ENCODE data around the gene BABAM2.

GRCh38 chr2:27992787-27993401 is 102.4 kb downstream of the BABAM2 start:
- TF ChIP-seq, protein P1, sequence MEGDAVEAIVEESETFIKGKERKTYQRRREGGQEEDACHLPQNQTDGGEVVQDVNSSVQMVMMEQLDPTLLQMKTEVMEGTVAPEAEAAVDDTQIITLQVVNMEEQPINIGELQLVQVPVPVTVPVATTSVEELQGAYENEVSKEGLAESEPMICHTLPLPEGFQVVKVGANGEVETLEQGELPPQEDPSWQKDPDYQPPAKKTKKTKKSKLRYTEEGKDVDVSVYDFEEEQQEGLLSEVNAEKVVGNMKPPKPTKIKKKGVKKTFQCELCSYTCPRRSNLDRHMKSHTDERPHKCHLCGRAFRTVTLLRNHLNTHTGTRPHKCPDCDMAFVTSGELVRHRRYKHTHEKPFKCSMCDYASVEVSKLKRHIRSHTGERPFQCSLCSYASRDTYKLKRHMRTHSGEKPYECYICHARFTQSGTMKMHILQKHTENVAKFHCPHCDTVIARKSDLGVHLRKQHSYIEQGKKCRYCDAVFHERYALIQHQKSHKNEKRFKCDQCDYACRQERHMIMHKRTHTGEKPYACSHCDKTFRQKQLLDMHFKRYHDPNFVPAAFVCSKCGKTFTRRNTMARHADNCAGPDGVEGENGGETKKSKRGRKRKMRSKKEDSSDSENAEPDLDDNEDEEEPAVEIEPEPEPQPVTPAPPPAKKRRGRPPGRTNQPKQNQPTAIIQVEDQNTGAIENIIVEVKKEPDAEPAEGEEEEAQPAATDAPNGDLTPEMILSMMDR (IDR thresholded peaks at IDR 0.05 in 2 of 3, conservative IDR thresholded peaks at IDR 0.05 in 1 of 3; ENCODE audit: control insufficient read depth in 2 of 3, extremely low read depth in 1 of 3, insufficient read depth in 1 of 3, low read depth in 3 of 3, low read length in 3 of 3): no peak
- TF ChIP-seq ZNF274 (IDR thresholded peaks at IDR 0.05; ENCODE audit: insufficient read depth, insufficient read length): no peak
- TF ChIP-seq POLR2A (IDR thresholded peaks at IDR 0.05; ENCODE audit: low read depth, low read length): no peak
- no peak for TF ChIP-seq MYC (IDR thresholded peaks at IDR 0.05; ENCODE audit: insufficient read depth, insufficient read length, insufficient replicate concordance, low read length, severe bottlenecking)
